Endothelial cell of umbilical vein (primary cell): ENCODE results near the gene PCDH7. TPM values are rescaled to one million over a fixed set of nuclear protein-coding genes. Genes with fewer than 3 reads are reported as not detected.
A peak's percentile ranks its signal among the peaks of the same experiment; 100 is the strongest.

Experiments used
- BruUV-seq: library from RNA; stranded (reverse); fragments of 400-500 nt; replicated peaks from 2 replicates; lab custom pipeline; 2021; lab: Mats Ljungman, UMichigan
- CTCF ChIA-PET: fragments of 300-600, 350-600 bp; sonication (Branson Sonifier 250); formaldehyde crosslinking; loops from one replicate; lab custom pipeline; 2021; ENCODE audit warnings: antibody characterized with exemption, inconsistent platforms; lab: Charles Lee
- POLR2A ChIA-PET: fragments of 300-600, 350-600 bp; sonication (Branson Sonifier 250); formaldehyde crosslinking; loops from one replicate; lab custom pipeline; 2021; ENCODE audit warnings: antibody characterized with exemption, inconsistent platforms; lab: Charles Lee
- DNase-seq: peaks from one replicate; pipeline ENCODE4 v3.0.0-alpha.2; 2011; ENCODE audit warnings: low read depth, low spot score
- FAIRE-seq: peaks from 2 replicates; lab custom pipeline; 2011; peaks lifted over from hg19 to GRCh38; lab: Jason Lieb, UNC
- H2AFZ ChIP-seq: 2 replicates; pipeline ENCODE4 v1.6.0; 2012; ENCODE audit warnings: low read depth, low read length, control low read depth, inconsistent platforms
- H3K27ac ChIP-seq: 2 replicates; pipeline ENCODE4 v1.5.1; 2011; ENCODE audit warnings: low read depth, mild to moderate bottlenecking, control low read depth, low read length, moderate library complexity; ENCODE audit not compliant: insufficient read depth
- H3K27me3 ChIP-seq, 2 experiments: 2 replicates each; pipeline versions ENCODE4 v1.6.0 to v1.6.1; 2011; ENCODE audit warnings: low read length in 2 of 2, mixed read lengths in 1 of 2; ENCODE audit not compliant: control insufficient read depth in 2 of 2, insufficient read depth in 2 of 2
- H3K36me3 ChIP-seq, 2 experiments: 2 replicates in 1 of 2; 3 replicates in 1 of 2; pipeline ENCODE4 v1.5.1; 2011; ENCODE audit warnings: low read length in 2 of 2, mild to moderate bottlenecking in 1 of 2, moderate library complexity in 1 of 2; ENCODE audit not compliant: control insufficient read depth in 2 of 2, insufficient read depth in 2 of 2; ENCODE audit errors: extremely low read depth in 1 of 2
- H3K4me1 ChIP-seq: 3 replicates; pipeline ENCODE4 v1.5.1; 2011; ENCODE audit warnings: mild to moderate bottlenecking, low read length; ENCODE audit not compliant: control insufficient read depth, insufficient read depth; ENCODE audit errors: extremely low read depth
- H3K4me2 ChIP-seq: 2 replicates; pipeline ENCODE4 v1.6.1; 2011; ENCODE audit warnings: low read length, control low read depth, mixed read lengths; ENCODE audit not compliant: insufficient read depth
- H3K4me3 ChIP-seq, 3 experiments: fragments of 200-600 bp in 1 of 3; sonication (generic), shearing (Covaris generic) in 1 of 3; replicated peaks in 1 of 3; 2 replicates each; pipeline ENCODE4 v1.5.1; 2011 to 2016; ENCODE audit warnings: control low read depth in 3 of 3, low read length in 3 of 3, mild to moderate bottlenecking in 2 of 3, inconsistent platforms in 1 of 3, low read depth in 1 of 3, moderate library complexity in 1 of 3; ENCODE audit not compliant: insufficient read depth in 1 of 3
- H3K79me2 ChIP-seq: 2 replicates; pipeline ENCODE4 v1.6.0; 2012; ENCODE audit warnings: low read length, inconsistent platforms; ENCODE audit not compliant: control insufficient read depth, insufficient read depth
- H3K9ac ChIP-seq: replicated peaks from 2 replicates; pipeline ENCODE3; 2011; ENCODE audit warnings: low read length, control low read depth; ENCODE audit not compliant: insufficient read depth; ENCODE audit errors: extremely low read depth
- H3K9me1 ChIP-seq: replicated peaks from 3 replicates; pipeline ENCODE4 v1.6.0; 2011; ENCODE audit warnings: mild to moderate bottlenecking, low read length; ENCODE audit not compliant: control insufficient read depth, insufficient read depth; ENCODE audit errors: extremely low read depth
- H3K9me3 ChIP-seq: replicated peaks from 2 replicates; pipeline ENCODE4 v1.5.1; 2012; ENCODE audit warnings: low read length, inconsistent platforms; ENCODE audit not compliant: control insufficient read depth, insufficient read depth
- H4K20me1 ChIP-seq: replicated peaks from 2 replicates; pipeline ENCODE3; 2011; ENCODE audit warnings: mild to moderate bottlenecking, low read length; ENCODE audit not compliant: control insufficient read depth, insufficient read depth; ENCODE audit errors: extremely low read depth
- CTCF ChIP-seq, 2 donors: IDR thresholded peaks; 1 replicate in 1 of 2; 2 replicates in 1 of 2; pipeline ENCODE4 v1.5.1; 2011; ENCODE audit warnings: low read length in 2 of 2, mild to moderate bottlenecking in 2 of 2, moderate library complexity in 2 of 2, control low read depth in 1 of 2, inconsistent platforms in 1 of 2, low read depth in 1 of 2; ENCODE audit not compliant: insufficient read depth in 1 of 2; ENCODE audit errors: extremely low read depth in 1 of 2
- EZH2 ChIP-seq: IDR thresholded peaks from 2 replicates; pipeline ENCODE4 v1.6.1; 2012; ENCODE audit warnings: borderline replicate concordance, low read depth, mild to moderate bottlenecking, moderate library complexity, low read length, inconsistent platforms; ENCODE audit not compliant: severe bottlenecking
- FOS ChIP-seq: IDR thresholded peaks from 2 replicates; pipeline ENCODE4 v1.6.1; 2011; ENCODE audit warnings: mild to moderate bottlenecking, low read length, moderate library complexity, borderline replicate concordance; ENCODE audit not compliant: insufficient read depth
- GATA2 ChIP-seq: IDR thresholded peaks from 2 replicates; pipeline ENCODE4 v1.7.0; 2011; ENCODE audit warnings: low read depth, mild to moderate bottlenecking, moderate library complexity, mixed read lengths, low read length; ENCODE audit not compliant: insufficient read length, insufficient read depth
- JUN ChIP-seq: IDR thresholded peaks from 2 replicates; pipeline ENCODE4 v1.6.1; 2011; ENCODE audit warnings: borderline replicate concordance, low read depth; ENCODE audit not compliant: insufficient read length, insufficient read depth
- MAX ChIP-seq: IDR thresholded peaks from 2 replicates; pipeline ENCODE4 v1.6.1; 2011; ENCODE audit not compliant: insufficient read depth, insufficient read length
- MYC ChIP-seq: IDR thresholded peaks from one replicate; pipeline ENCODE4 v1.6.1; 2011; ENCODE audit warnings: mild to moderate bottlenecking, low read depth, low read length
- POLR2A ChIP-seq: IDR thresholded peaks from 2 replicates; pipeline ENCODE4 v1.6.1; 2012; ENCODE audit warnings: low read depth, mild to moderate bottlenecking, control low read depth, low read length
- POLR2AphosphoS5 ChIP-seq: IDR thresholded peaks from 2 replicates; pipeline ENCODE4 v1.6.1; 2012; ENCODE audit warnings: low read depth, mild to moderate bottlenecking, control low read depth, low read length, moderate library complexity; ENCODE audit not compliant: insufficient read depth
- dilution Hi-C: fragments of 300-500 bp; cut with MboI; formaldehyde crosslinking; loops from one replicate; pipeline ENCODE4 v1.15.0; 2019; ENCODE audit warnings: low sequenced_read_pairs; ENCODE audit not compliant: extremely low pct_ligation_motif_present
- intact Hi-C: fragments of 100-400 bp; cut with micrococcal nuclease; formaldehyde crosslinking; loops from one replicate; pipeline ENCODE4 v1.10.0; 2022
- polyA plus RNA-seq, 4 experiments: library from polyadenylated mRNA; depleted of rRNA in 3 of 4; stranded (reverse) in 3 of 4; unstranded in 1 of 4; fragments of >200 nt; gene quantifications; 2 replicates each; pipeline versions ENCODE4 v1.2.1 to v1.2.3, GENCODE V29; 2011 to 2012; ENCODE audit warnings: missing spikeins in 1 of 4
- total RNA-seq: library from RNA; stranded (reverse); gene quantifications from 2 replicates; pipeline ENCODE4 v1.2.3, GENCODE V29; 2021

Gene PCDH7
- total and polyA plus RNA-seq, 2 donors (not counting 3 experiments of a cell fraction or from before 2014, with no cell fraction given) = 9.5 to 16.6 TPM

- no peaks in the 10 kb centered on the region for H3K36me3 ChIP-seq
- ChIA-PET CTCF (interaction anchor here (1.0 to 2.7 kb wide), 9 partner anchors 9 to 353 kb away, joined by 3 to 29 read pairs (median 5); no protein-coding TSS in a partner anchor), POLR2A (no interaction called here)
- dilution Hi-C loops (no loop called here), intact Hi-C loops (loop anchor here (5.0 to 10.0 kb wide), 6 partner anchors 229 to 1479 kb away; no protein-coding TSS in a partner anchor)
- peak overlapping the region; percentile 62 for H3K9ac ChIP-seq
- peak overlapping the region; percentile 34 to 53 (median 47) for H3K4me3 ChIP-seq
- H3K27ac ChIP-seq = peak overlapping the region; percentile 29
- H3K79me2 ChIP-seq = peaks cover 23% of the 10 kb centered on the region
- H3K4me2 ChIP-seq = peak overlapping the region; percentile 84
- H2AFZ ChIP-seq = peak overlapping the region; percentile 72
- DNase-seq (peak; percentile 76), FAIRE-seq (no peak)
- TF ChIP-seq FOS = no peak
- TF ChIP-seq POLR2A = peak; percentile 60
- no peak for TF ChIP-seq EZH2
- peak; percentile 7 for TF ChIP-seq GATA2
- H4K20me1 ChIP-seq = no peaks in the 10 kb centered on the region
- no TSS peak for BruUV-seq
- H3K9me3 ChIP-seq = no peaks in the 10 kb centered on the region
- no peaks in the 10 kb centered on the region for H3K9me1 ChIP-seq
- H3K27me3 ChIP-seq = no peaks in the 10 kb centered on the region
- H3K4me1 ChIP-seq = peaks cover 24% of the 10 kb centered on the region
Measured at GRCh38 chr4:30718021-30718542, 2.1 kb upstream of the PCDH7 start.

- ChIA-PET POLR2A (no interaction called here), CTCF (interaction anchor here (0.6 to 2.7 kb wide), 16 partner anchors 9 to 1189 kb away, joined by 3 to 29 read pairs (median 4); no protein-coding TSS in a partner anchor)
- Histone ChIP-seq H3K27me3 (no peaks in the 10 kb centered on the region), H3K9ac (peak overlapping the region; percentile 62), H2AFZ (peak overlapping the region; percentile 72), H3K9me1 (no peaks in the 10 kb centered on the region), H3K27ac (peak overlapping the region; percentile 57), H4K20me1 (no peaks in the 10 kb centered on the region), H3K4me1 (peaks cover 30% of the 10 kb centered on the region), H3K36me3 (no peaks in the 10 kb centered on the region), H3K4me3 (peak overlapping the region; percentile 34 to 53 (median 47)), H3K4me2 (peak overlapping the region; percentile 84), H3K9me3 (no peaks in the 10 kb centered on the region), H3K79me2 (peaks cover 31% of the 10 kb centered on the region)
- TSS peak; percentile 17 for BruUV-seq
- TF ChIP-seq JUN = no peak
- TF ChIP-seq EZH2 = no peak
- no peak for TF ChIP-seq FOS
- no peak for TF ChIP-seq GATA2
- no peak for TF ChIP-seq POLR2A
- TF ChIP-seq CTCF (IDR thresholded peaks at IDR 0.05; ENCODE audit: extremely low read depth in 1 of 2, insufficient read depth in 1 of 2, low read depth in 1 of 2, low read length in 2 of 2) = no peak
- no peak for TF ChIP-seq MAX
- TF ChIP-seq MYC = no peak
- TF ChIP-seq POLR2AphosphoS5 = no peak
- intact Hi-C loops (loop anchor here (1.0 to 10.0 kb wide), 8 partner anchors 228 to 1478 kb away; no protein-coding TSS in a partner anchor), dilution Hi-C loops (no loop called here)
- peak; percentile 60 for DNase-seq
- FAIRE-seq = no peak
Measured at GRCh38 chr4:30718641-30719453, 1.3 kb upstream of the PCDH7 start.
